ENCODE measurements around the gene NMNAT2. TPM values are rescaled to one million over a fixed set of nuclear protein-coding genes. Genes with fewer than 3 reads are reported as not detected.

Gene NMNAT2
- total RNA-seq, 6 donors from 2014 or later = 0.13 to 0.72 (median 0.17) TPM; not detected in 2

- H3K4me1 ChIP-seq = no peaks in the 10 kb centered on the region
- 57 to 64% methylated on average over 5 of the region's 5 CpGs for WGBS, 2 donors
- no peaks in the 10 kb centered on the region for H3K36me3 ChIP-seq
- no peak for TF ChIP-seq POLR2AphosphoS5 (IDR thresholded peaks at IDR 0.05)
- TF ChIP-seq POLR2A (IDR thresholded peaks at IDR 0.05) = no peak
- TF ChIP-seq CTCF (IDR thresholded peaks at IDR 0.05) = no peak
- TF ChIP-seq EP300 (IDR thresholded peaks at IDR 0.05) = no peak
- H3K9me3 ChIP-seq = no peaks in the 10 kb centered on the region
- ATAC-seq (ENCODE audit: low FRiP score in 2 of 2) (no peak), DNase-seq (no peak)
- H3K4me3 ChIP-seq = no peak overlapping the region
- no peaks in the 10 kb centered on the region for H3K27me3 ChIP-seq
- no peak overlapping the region for H3K27ac ChIP-seq
Measured at GRCh38 chr1:183360473-183360872, 57.7 kb downstream of the NMNAT2 start.

- Histone ChIP-seq H3K9me3 (no peaks in the 10 kb centered on the region), H3K4me3 (no peak overlapping the region), H3K36me3 (no peaks in the 10 kb centered on the region), H3K27ac (no peak overlapping the region), H3K4me1 (no peaks in the 10 kb centered on the region), H3K27me3 (no peaks in the 10 kb centered on the region)
- no peak for DNase-seq
- WGBS, 2 donors = 70 to 75% methylated on average over 6 of the region's 6 CpGs
- TF ChIP-seq EP300 (IDR thresholded peaks at IDR 0.05) = no peak
- ATAC-seq (ENCODE audit: low FRiP score in 2 of 2) = no peak
Measured at GRCh38 chr1:183356534-183357182, 61.5 kb downstream of the NMNAT2 start.

- 81 to 89% methylated on average over 3 of the region's 3 CpGs for WGBS, 2 donors
- H3K9me3 ChIP-seq = no peaks in the 10 kb centered on the region
- TF ChIP-seq POLR2A (IDR thresholded peaks at IDR 0.05) (no peak), CTCF (IDR thresholded peaks at IDR 0.05) (no peak), EP300 (IDR thresholded peaks at IDR 0.05) (no peak), POLR2AphosphoS5 (IDR thresholded peaks at IDR 0.05) (no peak)
- no peaks in the 10 kb centered on the region for H3K36me3 ChIP-seq
- ATAC-seq (ENCODE audit: low FRiP score in 2 of 2) = no peak
- H3K27ac ChIP-seq = no peak overlapping the region
- no peaks in the 10 kb centered on the region for H3K27me3 ChIP-seq
- no peaks in the 10 kb centered on the region for H3K4me1 ChIP-seq
- DNase-seq = no peak
- H3K4me3 ChIP-seq = no peak overlapping the region
Measured at GRCh38 chr1:183355797-183356196, 62.4 kb downstream of the NMNAT2 start.

GRCh38 chr1:183355181-183355580, 63.0 kb downstream of the NMNAT2 start:
- Histone ChIP-seq H3K36me3 (no peaks in the 10 kb centered on the region), H3K27me3 (no peaks in the 10 kb centered on the region), H3K9me3 (no peaks in the 10 kb centered on the region), H3K27ac (no peak overlapping the region), H3K4me3 (no peak overlapping the region), H3K4me1 (no peaks in the 10 kb centered on the region)
- ATAC-seq (ENCODE audit: low FRiP score in 2 of 2) (no peak), DNase-seq (no peak)
- WGBS, 2 donors = 95 to 96% methylated on average over 6 of the region's 6 CpGs
- no peak for TF ChIP-seq POLR2A (IDR thresholded peaks at IDR 0.05)
- TF ChIP-seq CTCF (IDR thresholded peaks at IDR 0.05) = no peak
- no peak for TF ChIP-seq EP300 (IDR thresholded peaks at IDR 0.05)
- no peak for TF ChIP-seq POLR2AphosphoS5 (IDR thresholded peaks at IDR 0.05)

GRCh38 chr1:183353597-183353996, 64.6 kb downstream of the NMNAT2 start:
- no peak for DNase-seq
- 69 to 73% methylated on average over 1 of the region's 1 CpG for WGBS, 2 donors
- TF ChIP-seq POLR2AphosphoS5 (IDR thresholded peaks at IDR 0.05) (no peak), CTCF (IDR thresholded peaks at IDR 0.05) (no peak)

More at GRCh38 chr1:183353597-183353996, 64.6 kb downstream of the NMNAT2 start:
- ATAC-seq (ENCODE audit: low FRiP score in 2 of 2) = no peak
- no peak overlapping the region for H3K27ac ChIP-seq
- H3K27me3 ChIP-seq = no peaks in the 10 kb centered on the region
- no peaks in the 10 kb centered on the region for H3K36me3 ChIP-seq
- H3K4me3 ChIP-seq = no peak overlapping the region
- no peaks in the 10 kb centered on the region for H3K4me1 ChIP-seq
- no peaks in the 10 kb centered on the region for H3K9me3 ChIP-seq

Data from upper lobe of left lung (tissue), 6 donors.